Nucleus accumbens (tissue), 56 donors: Measurements from ENCODE around the gene ASB4.
A peak's percentile ranks its signal among the peaks of the same experiment; 100 is the strongest.
"Not testable (repeated sequence)": the region's sequence is repeated elsewhere in the genome, so short reads cannot be mapped to it uniquely, and the experiment has no call there.

Source experiments
- DNase-seq, 56 donors: peaks; one replicate each; lab custom pipeline; 2025; lab: John Stamatoyannopoulos, UW

The ASB4 gene

DNA sequence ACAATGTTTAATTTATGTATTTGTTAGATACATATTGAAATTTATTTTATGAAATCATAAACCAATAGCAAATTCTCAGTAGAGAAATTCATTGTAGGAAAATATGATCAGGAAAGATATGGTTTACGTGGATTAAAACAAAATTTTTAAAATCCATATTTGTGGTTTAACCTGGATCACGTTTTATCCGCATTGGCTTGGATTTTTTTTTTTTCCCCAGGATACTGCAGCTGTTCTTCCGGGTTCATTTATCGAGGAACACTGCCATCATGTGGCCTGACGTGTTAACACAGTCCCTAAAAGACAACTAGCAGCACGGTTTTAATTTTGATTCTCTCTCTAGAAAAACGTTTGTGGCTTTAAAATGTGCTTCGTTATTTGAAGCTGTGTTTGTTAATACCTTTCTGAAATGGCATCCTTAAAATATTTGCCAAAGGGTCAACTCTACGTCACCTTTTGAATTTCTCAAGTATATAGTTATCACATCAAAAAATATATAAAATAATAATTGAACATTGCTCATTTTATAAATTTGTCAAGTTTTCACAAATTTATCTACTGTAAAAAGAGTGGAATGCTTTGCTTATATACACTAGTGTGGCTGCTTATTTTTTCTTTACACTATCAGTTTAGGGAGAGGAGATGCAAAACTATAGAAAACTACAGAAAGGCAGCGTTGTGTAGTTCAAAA, 8.7 kb upstream of the ASB4 start:
- DNase-seq, result peak in 43 of 56 donors; percentile 2 to 86 (median 38)

DNA sequence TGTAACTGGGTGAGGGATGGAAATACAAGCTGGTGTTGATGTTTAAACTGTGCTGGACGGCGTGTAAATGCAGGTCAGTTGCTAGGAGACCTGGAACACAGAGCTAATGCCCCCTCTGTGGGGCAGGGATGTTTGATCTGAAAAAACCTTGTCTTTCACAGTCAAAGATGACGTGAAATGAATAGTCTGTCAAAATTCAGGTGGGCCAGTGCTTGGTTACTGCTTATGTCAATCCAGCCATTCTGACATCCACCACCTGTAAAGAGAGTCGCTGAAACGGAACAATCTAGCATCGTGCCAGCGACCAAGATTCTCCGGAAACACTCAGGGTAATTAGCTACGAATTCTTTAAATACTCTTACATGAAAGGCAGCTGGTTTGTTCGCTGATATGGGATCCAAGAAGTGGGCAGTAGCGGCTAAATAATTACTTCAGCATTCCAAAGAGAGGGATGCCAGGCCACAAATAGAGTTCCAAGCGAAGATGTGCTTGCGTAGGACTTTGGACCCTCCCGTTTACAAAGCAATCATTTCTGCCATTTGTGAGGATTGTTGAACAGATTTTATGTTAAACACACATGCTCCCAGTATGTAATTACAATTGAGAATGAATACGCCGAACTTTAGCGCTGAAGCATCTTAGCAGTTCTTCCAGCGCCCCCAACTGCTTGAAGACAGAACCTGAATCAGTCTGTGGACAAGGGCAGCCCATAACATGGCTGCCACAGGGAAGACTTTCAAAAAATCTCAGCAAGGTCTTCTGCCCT, 7.3 kb upstream of the ASB4 start:
- peak in 42 of 56 donors; percentile 6 to 79 (median 37) for DNase-seq

DNA sequence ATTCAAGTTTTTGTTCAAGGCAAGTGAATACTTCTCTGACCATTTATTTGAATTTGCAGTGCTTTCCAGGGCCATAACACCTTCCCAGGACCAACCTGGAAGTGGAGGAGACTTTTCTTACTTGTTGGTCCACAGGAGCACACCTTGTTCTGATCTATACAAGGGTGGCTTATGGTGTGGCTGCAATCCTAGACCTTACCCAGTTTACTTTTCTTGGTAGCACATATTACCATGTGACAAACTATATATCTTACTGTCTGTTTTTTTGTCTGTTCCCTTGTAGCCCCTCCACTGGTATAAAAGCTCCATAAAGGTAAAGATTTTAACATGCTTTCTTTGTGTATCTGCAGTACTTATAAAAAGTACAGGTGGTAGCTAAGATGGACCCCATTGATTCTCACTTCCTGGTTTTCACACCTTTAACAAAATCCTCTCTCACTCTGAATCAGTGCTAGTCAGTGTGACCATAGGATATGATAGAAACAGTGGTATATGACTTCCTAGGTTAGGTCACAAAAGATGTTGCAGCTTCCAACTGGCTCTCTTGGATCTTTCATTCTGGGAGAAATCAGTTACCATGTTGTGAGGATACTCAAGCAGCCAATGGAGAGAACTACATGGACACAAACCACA, 5.6 kb upstream of the ASB4 start:
- no peak for DNase-seq

DNA sequence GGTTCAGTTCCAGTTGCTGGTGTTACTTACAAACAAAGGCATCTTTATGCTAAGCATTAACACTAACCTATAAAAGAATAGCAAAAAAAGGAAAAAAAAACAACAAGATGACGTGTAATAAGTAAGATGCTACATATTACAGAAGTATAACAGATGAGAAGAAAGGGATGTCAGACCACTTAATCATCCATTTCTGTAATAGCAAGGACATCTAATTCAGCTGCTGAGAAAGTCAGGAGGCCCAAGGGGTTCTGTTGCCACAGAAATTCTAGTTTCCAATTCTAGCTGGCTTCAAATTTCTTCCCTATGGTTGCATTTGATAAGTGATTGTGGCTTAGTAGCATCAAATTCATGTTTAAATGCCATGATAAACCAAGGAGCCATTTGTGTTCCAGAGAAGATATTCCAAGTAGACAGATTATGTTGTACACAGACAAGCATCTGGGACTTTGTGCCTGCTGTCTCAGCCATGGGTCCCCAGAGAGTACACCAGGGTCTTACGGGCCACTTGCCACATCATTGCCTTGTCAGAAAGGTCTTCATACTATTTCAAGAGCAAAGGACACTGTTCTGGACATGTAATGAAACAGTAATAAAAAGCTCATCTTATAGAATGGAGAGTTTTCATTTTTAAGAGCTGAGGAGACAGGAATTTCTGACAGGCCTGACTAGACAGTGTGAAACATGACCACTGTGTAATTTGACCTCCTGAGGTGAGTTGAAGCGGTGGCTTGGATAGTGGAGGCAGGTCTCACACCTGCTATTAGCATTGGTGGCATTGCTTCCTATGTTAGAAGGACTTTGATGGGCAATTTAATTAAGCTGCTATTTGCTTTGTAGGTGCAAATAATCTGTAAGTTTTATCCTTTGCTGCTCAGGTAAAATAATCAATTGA, 4.2 kb upstream of the ASB4 start:
- no peak for DNase-seq

DNA sequence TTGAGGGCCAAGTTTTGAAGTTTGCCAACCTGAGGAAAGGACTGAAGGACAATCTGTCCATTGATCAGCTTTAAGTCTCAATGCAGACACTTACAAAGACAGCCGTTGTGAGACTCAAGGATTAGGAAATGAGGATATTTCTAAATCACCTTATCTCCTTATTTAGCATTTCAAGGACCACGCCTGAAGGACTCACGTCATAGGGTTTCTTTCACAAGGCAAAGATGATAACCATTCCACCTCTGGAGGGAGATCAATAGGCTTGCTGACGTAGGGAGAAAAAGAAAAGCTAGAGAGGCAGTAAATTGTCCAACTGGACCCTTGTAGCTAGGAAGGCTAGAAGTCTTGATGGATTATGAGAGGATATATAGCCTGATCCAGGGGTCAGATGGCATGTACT, 3.3 kb upstream of the ASB4 start:
- no peak for DNase-seq

DNA sequence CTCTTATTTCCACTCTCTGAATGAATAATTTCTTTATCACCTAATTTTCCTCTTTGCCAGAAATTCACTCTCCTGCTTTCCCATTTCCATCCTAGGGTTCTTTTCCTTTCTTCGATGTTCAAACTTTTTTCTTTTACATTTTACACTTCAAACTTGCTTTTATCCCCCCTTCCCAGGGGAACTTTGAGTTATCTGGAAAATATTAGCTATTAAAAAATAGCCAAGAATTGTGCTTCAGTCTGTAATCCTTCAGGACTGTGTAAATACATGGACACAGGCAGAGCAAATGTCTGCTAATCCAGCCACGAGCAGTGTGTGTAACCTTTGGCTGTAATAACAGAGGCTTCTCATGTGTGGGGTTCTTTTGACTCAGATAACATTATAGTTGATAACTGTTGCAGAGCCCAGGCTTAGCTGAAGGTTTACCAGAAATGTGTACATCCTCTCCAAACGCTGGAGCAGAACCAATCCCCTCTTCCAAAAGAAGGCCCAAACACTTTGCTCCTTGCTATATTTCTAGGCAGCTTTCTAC, 4.6 kb downstream of the ASB4 start:
- no peak for DNase-seq

DNA sequence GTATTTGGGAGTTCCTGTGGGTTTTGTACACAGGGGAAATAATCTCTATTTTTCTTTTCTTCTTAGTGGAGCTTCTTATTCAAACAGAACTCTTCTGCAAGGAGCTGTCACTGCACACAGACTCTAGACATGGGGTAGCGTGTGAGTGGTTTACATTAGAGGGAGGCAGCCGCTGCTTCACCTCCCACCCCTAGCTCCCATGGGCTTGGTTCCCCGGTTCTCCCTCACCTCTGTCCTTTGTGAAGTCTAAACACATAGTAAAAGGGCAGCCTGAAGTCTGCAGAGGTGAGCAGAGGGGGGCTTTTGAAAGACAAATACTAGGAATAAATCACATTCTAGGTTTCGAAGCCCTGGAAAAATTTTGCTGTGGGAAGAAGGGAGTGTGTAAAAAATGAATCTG, 5.5 kb downstream of the ASB4 start:
- DNase-seq, result no peak

DNA sequence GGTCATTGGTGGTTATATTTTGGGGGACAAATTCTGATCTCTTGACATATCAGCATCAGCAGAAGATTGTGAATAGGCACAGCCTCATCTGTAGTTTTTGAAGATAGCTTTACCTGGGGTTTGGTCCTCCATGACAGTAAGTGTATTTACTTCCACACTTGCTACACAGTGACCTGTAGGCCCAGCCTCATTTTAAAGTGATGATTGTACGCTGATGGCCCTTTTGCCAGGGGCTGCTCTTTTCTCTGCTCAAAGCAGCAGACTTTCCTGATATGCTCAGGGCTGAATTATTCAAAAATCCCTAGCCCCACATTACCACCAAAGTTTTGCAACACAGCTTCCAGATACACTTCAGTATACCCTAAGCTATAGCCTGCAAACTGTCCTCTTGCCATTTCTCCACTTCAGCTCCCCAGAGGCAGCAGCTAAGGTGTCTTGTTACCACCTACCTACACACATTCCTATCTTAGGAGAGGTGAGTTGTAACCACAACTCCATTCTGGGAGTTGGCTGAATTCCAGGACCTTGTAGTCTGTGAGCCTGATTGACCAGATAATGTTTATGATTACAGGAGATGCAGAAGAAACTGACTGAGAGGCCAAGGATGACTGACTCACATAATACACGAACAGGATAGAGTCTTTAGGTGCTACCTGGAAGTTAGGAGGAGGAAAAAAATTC, 6.0 kb downstream of the ASB4 start:
- DNase-seq, result no peak

DNA sequence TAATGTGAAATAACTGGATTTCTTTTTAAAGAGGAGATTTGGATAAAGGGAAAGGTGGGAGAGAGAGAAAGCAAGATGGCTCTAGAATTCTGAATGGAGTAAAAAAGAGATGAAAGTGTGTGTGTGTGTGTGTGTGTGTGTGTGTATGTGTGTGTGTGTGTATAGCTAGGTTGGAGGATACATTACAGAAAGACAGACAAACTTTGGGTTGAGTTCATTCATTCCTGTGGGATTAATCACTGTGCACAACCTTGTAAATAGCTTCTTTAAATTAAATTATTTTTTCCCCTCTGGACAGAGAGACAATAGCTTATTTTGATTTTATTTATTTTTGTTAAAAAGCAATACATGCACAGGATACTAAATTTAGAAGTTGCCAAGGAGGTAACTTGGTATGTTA, 7.5 kb downstream of the ASB4 start:
- DNase-seq, result no peak

DNA sequence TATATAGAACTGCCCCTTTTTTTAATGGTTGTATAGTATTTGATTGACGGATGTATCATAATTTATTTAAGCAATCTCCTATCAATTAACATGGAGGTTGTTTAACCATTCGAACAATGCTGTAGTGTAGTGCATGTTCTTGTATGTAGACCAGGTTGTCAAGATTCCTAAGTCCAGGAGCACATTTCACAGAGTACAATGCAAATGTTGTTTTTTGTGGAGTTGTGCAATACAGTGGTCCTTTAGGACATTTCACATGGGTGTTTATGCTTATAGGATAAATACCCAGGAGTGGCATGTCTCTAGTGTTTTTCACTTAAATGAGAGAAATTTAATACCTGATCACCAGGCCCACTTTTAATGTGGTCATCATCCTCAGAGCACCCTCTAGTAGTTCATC, 8.1 kb downstream of the ASB4 start:
- no peak for DNase-seq

DNA sequence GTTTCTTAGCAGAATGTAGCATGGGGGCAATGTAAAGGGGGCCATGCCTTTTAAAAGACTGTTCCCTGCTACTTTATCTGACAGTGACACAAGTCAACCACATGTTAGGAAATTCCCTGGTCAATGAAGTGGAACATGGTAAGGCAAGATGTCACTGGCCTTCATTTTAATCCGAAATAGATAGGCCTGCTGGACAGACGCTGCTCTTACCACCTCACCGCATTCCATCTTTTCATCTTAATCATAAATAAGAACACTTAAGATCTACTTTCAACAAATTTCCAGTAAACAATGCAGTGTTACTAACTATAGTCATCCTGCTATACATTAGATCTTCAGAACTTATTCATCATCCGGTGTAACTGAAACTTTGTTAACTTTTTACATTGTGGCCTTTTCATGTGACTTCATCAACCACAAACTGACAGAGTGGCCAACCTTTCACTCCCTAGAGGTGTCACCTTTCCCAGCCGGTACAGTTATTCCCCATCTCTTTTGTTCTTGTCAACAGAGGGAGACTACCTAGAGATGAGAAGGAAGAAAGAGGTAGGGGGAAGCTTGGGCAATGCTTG, 15.6 kb downstream of the ASB4 start:
- no peak for DNase-seq

DNA sequence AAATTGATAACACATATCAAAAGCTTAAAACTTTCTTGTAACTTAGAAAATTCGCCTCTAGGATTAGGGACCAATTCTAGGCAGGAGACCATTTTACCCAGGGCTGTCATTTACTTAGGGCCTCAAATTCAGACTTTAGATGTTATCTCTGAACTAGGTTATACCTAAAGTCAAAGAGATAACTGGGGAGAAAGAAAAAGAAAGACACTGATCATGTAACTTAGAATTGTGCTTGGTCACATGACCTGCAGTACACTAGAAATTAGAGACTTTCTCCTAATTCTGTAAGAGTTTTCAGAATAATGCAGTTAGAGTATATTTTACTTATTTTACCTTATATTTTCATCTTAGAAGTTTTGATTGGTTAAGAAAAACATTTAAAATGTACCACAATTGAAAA, 16.7 kb downstream of the ASB4 start:
- no peak for DNase-seq

DNA sequence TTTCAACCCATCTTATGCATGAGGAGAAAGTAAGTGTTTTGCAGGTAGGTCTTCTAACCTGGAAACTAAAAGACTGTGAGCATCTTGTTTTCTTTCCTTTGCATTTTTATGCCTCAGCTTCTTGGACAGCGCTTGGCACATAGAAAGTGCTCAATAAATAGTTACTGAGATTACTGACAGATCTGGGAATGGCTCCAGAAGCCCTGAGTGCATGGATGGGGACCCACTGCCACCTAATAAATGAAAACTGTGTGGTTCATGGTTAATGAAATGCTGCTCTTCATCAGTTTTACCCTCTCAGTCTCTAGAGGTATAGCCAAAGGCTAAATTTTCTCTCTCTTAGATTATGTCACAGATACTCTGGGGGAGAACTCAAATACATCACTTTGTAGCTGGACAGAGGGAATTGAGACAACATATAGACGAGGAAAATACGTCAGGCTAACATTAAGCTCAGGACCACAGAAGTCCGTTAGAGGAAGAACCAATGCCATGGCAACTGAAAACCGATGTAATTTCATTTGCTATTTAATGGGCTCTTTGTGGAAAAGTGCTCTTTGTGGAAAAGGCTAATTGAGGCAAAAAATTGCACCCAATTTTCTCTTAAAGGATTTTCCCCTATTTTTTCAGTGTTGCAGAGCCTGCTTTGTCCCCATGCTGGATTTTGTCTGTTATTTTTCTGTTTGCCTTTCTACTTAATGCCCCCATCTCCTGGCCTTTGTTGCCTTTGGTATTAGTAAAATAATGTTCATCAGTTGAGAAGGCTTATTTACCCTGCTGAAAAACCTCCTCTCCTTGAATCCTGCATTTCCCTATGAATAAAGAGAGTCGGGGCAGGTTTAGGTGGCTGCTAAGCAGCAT, 17.8 kb downstream of the ASB4 start:
- DNase-seq, result no peak

DNA sequence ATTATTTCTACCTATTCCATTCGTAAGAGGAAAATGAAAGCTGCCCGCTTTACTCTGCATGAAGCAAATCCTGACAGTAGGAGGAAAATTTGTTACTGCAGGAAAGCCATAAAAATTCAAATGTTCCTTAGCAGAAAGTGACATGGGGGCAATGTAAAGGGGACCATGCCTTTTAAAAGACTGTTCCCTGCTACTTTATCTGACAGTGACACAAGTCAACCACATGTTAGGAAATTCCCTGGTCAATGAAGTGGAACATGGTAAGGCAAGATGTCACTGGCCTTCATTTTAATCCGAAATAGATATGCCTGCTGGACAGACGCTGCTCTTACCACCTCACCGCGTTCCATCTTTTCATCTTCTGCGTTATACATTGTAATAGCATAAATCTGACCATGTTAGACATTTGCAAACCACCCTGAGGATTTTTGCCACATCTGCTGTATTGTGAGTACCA, 18.4 kb downstream of the ASB4 start:
- DNase-seq, result not testable (repeated sequence)

DNA sequence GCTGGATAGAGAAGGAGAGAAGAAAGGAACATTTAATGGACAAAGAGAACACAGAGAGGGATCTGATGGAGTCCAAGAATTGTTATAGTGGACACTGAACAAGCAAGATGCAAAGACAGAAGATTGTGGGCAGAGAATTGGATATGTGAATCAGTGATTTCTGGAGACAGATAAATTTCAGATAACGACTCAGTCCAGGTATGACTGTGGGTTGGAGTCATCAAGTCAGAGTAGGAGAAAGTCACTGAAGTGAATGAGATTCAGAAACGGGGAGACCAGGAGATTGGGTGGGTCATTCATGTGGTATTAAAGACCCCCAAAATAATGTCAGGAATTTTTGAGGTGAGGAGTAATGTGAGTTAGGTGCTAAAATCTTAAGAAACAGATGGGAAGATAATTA, 23.0 kb downstream of the ASB4 start:
- no peak for DNase-seq

DNA sequence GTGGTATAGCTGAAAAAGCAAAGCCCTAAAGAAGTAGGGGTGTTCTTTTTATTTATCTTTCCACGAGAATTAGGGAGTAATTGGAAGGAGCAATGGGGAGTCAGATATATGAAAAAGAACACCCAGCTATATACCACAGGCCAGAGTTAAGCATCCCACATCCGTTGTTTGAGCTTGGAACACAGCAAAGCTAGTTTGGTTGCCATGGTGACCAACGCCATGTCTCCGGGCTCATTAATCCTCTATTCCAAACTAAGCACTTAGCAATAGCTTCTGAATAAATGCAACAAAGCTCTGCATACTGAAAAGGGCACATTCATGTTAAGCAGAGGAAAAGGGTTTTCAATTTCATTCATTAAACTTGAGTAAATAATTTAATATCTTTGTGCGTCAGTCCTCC, 23.5 kb downstream of the ASB4 start:
- DNase-seq, result peak in 37 of 56 donors; percentile 2 to 85 (median 33)

DNA sequence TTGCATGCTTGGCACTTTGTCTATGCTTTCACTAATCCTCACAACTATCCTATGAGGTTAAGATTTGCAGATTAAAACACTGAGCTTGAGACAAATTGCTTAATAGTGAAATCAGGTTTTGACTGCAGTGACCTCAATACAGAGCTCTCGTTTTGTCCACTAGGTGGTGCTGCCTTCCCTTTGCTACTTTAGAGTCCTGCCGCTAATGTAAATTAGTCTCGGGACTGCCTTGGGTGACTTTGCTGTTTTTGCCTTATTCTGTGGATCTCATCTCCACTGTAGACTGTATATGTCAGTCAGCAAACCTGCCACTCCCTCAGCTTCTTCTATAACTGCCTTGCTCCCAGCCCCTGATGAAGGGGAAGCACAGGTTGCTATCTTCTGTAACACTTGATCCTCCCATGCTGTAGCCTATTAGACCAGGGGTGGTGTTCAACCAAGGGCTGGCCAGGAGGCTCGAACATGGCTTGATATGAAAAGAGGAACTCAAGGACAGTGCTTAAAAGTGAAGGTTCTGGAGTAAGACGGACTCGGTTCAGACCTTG, 26.0 kb downstream of the ASB4 start:
- DNase-seq, result peak in 52 of 56 donors; percentile 2 to 88 (median 58)

DNA sequence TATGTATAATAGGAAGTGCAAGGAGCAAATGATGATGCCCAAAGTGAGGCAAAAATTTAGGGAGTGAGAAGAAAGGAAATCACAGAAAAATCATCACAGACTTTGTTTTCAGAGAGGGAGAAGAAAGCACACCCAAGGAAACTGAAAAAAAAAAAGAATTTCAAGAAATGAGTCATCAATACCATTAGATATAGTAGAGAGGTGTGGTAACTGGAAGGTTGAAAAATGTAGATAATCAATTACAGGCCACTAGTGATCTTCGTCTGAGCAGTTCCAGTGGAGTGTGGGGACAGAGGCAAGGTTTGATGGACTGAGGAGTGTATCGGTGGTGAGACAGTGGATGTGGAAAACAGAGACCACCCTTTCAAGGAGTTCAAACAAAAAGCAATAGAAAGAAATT, 31.7 kb downstream of the ASB4 start:
- DNase-seq, result no peak
